ENCODE measurements around the gene TRMT44.
A peak's percentile ranks its signal among the peaks of the same experiment; 100 is the strongest.

Gene TRMT44

GRCh38 chr4:8398347-8398746, 42.2 kb upstream of the TRMT44 start:
- DNase-seq, result no peak
- peaks cover 10% of the 10 kb centered on the region for H3K36me3 ChIP-seq (ENCODE audit: control insufficient read depth, insufficient read depth, low read length)
- H3K4me3 ChIP-seq (ENCODE audit: insufficient read depth, low read depth, low read length, poor library complexity, severe bottlenecking), result no peak overlapping the region
- no peaks in the 10 kb centered on the region for H3K27me3 ChIP-seq (replicated peaks; ENCODE audit: control insufficient read depth, insufficient read depth, low read length, poor library complexity, severe bottlenecking)
- no peaks in the 10 kb centered on the region for H3K4me1 ChIP-seq (ENCODE audit: control insufficient read depth, insufficient read depth, low read length, poor library complexity, severe bottlenecking)
- no peak overlapping the region for H3K27ac ChIP-seq (ENCODE audit: insufficient read depth, low read length, poor library complexity, severe bottlenecking)
- no peaks in the 10 kb centered on the region for H3K9me3 ChIP-seq (ENCODE audit: control insufficient read depth, low read length)

- DNase-seq, result no peak
- H3K36me3 ChIP-seq (ENCODE audit: control insufficient read depth, insufficient read depth, low read length), result peaks cover 10% of the 10 kb centered on the region
- H3K27me3 ChIP-seq (replicated peaks; ENCODE audit: control insufficient read depth, insufficient read depth, low read length, poor library complexity, severe bottlenecking), result no peaks in the 10 kb centered on the region
- H3K4me3 ChIP-seq (ENCODE audit: insufficient read depth, low read depth, low read length, poor library complexity, severe bottlenecking), result no peak overlapping the region
- no peak overlapping the region for H3K27ac ChIP-seq (ENCODE audit: insufficient read depth, low read length, poor library complexity, severe bottlenecking)
- H3K9me3 ChIP-seq (ENCODE audit: control insufficient read depth, low read length), result no peaks in the 10 kb centered on the region
- H3K4me1 ChIP-seq (ENCODE audit: control insufficient read depth, insufficient read depth, low read length, poor library complexity, severe bottlenecking), result no peaks in the 10 kb centered on the region
These were observed 41.3 kb upstream of the TRMT44 start for GRCh38 chr4:8399298-8399697.

- Histone ChIP-seq H3K9me3 (ENCODE audit: control insufficient read depth, low read length) (no peaks in the 10 kb centered on the region), H3K4me1 (ENCODE audit: control insufficient read depth, insufficient read depth, low read length, poor library complexity, severe bottlenecking) (no peaks in the 10 kb centered on the region), H3K36me3 (ENCODE audit: control insufficient read depth, insufficient read depth, low read length) (peaks cover 8% of the 10 kb centered on the region)
These were observed 39.8 kb upstream of the TRMT44 start for GRCh38 chr4:8400632-8401325.

GRCh38 chr4:8401665-8402064, 38.9 kb upstream of the TRMT44 start:
- no peaks in the 10 kb centered on the region for H3K27me3 ChIP-seq (replicated peaks; ENCODE audit: control insufficient read depth, insufficient read depth, low read length, poor library complexity, severe bottlenecking)
- no peak overlapping the region for H3K4me3 ChIP-seq (ENCODE audit: insufficient read depth, low read depth, low read length, poor library complexity, severe bottlenecking)
- no peak for DNase-seq
- H3K9me3 ChIP-seq (ENCODE audit: control insufficient read depth, low read length), result no peaks in the 10 kb centered on the region
- peaks cover 6% of the 10 kb centered on the region for H3K36me3 ChIP-seq (ENCODE audit: control insufficient read depth, insufficient read depth, low read length)
- H3K27ac ChIP-seq (ENCODE audit: insufficient read depth, low read length, poor library complexity, severe bottlenecking), result no peak overlapping the region
- no peaks in the 10 kb centered on the region for H3K4me1 ChIP-seq (ENCODE audit: control insufficient read depth, insufficient read depth, low read length, poor library complexity, severe bottlenecking)

More at GRCh38 chr4:8400632-8401325, 39.8 kb upstream of the TRMT44 start:
- DNase-seq, result no peak
- Histone ChIP-seq H3K4me3 (ENCODE audit: insufficient read depth, low read depth, low read length, poor library complexity, severe bottlenecking) (no peak overlapping the region), H3K27me3 (replicated peaks; ENCODE audit: control insufficient read depth, insufficient read depth, low read length, poor library complexity, severe bottlenecking) (no peaks in the 10 kb centered on the region), H3K27ac (ENCODE audit: insufficient read depth, low read length, poor library complexity, severe bottlenecking) (no peak overlapping the region)

GRCh38 chr4:8402181-8402597, 38.4 kb upstream of the TRMT44 start:
- Histone ChIP-seq H3K27me3 (replicated peaks; ENCODE audit: control insufficient read depth, insufficient read depth, low read length, poor library complexity, severe bottlenecking) (no peaks in the 10 kb centered on the region), H3K27ac (ENCODE audit: insufficient read depth, low read length, poor library complexity, severe bottlenecking) (no peak overlapping the region), H3K4me3 (ENCODE audit: insufficient read depth, low read depth, low read length, poor library complexity, severe bottlenecking) (no peak overlapping the region), H3K9me3 (ENCODE audit: control insufficient read depth, low read length) (no peaks in the 10 kb centered on the region), H3K36me3 (ENCODE audit: control insufficient read depth, insufficient read depth, low read length) (peaks cover 6% of the 10 kb centered on the region), H3K4me1 (ENCODE audit: control insufficient read depth, insufficient read depth, low read length, poor library complexity, severe bottlenecking) (no peaks in the 10 kb centered on the region)
- no peak for DNase-seq

DNA sequence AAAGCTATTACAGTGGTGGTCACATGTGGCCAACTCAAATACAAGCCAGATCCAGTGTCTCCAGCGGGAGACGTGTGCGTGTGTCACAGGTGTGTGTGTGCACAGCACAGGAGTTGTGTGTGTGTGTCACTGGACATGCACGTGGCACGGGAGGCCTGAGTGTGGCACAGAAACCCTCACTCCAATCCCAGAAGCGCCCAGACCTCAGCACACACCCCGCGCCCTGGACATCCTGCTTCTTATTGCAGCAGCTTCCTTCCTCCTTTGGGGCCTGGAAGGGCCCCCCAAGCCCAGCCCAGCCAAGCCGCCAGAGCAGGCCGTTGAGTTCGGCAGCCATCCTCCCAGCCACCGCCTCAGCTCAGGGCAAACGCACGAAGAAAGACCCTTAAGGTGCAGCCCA, 37.9 kb upstream of the TRMT44 start:
- no peak overlapping the region for H3K4me3 ChIP-seq (ENCODE audit: insufficient read depth, low read depth, low read length, poor library complexity, severe bottlenecking)
- no peak overlapping the region for H3K27ac ChIP-seq (ENCODE audit: insufficient read depth, low read length, poor library complexity, severe bottlenecking)

GRCh38 chr4:8403173-8403753, 37.3 kb upstream of the TRMT44 start:
- H3K36me3 ChIP-seq (ENCODE audit: control insufficient read depth, insufficient read depth, low read length), result peaks cover 11% of the 10 kb centered on the region
- no peaks in the 10 kb centered on the region for H3K4me1 ChIP-seq (ENCODE audit: control insufficient read depth, insufficient read depth, low read length, poor library complexity, severe bottlenecking)
- H3K27me3 ChIP-seq (replicated peaks; ENCODE audit: control insufficient read depth, insufficient read depth, low read length, poor library complexity, severe bottlenecking), result no peaks in the 10 kb centered on the region
- no peak overlapping the region for H3K27ac ChIP-seq (ENCODE audit: insufficient read depth, low read length, poor library complexity, severe bottlenecking)
- H3K4me3 ChIP-seq (ENCODE audit: insufficient read depth, low read depth, low read length, poor library complexity, severe bottlenecking), result no peak overlapping the region
- no peaks in the 10 kb centered on the region for H3K9me3 ChIP-seq (ENCODE audit: control insufficient read depth, low read length)
- DNase-seq, result peak in 2 of 3 donors; percentile 9 to 29

More for the DNA sequence above, 37.9 kb upstream of the TRMT44 start:
- Histone ChIP-seq H3K36me3 (ENCODE audit: control insufficient read depth, insufficient read depth, low read length) (peaks cover 9% of the 10 kb centered on the region), H3K9me3 (ENCODE audit: control insufficient read depth, low read length) (no peaks in the 10 kb centered on the region), H3K4me1 (ENCODE audit: control insufficient read depth, insufficient read depth, low read length, poor library complexity, severe bottlenecking) (no peaks in the 10 kb centered on the region), H3K27me3 (replicated peaks; ENCODE audit: control insufficient read depth, insufficient read depth, low read length, poor library complexity, severe bottlenecking) (no peaks in the 10 kb centered on the region)
- no peak for DNase-seq

GRCh38 chr4:8403976-8404375, 36.6 kb upstream of the TRMT44 start:
- no peaks in the 10 kb centered on the region for H3K4me1 ChIP-seq (ENCODE audit: control insufficient read depth, insufficient read depth, low read length, poor library complexity, severe bottlenecking)
- DNase-seq, result no peak
- H3K27ac ChIP-seq (ENCODE audit: insufficient read depth, low read length, poor library complexity, severe bottlenecking), result no peak overlapping the region
- peaks cover 13% of the 10 kb centered on the region for H3K36me3 ChIP-seq (ENCODE audit: control insufficient read depth, insufficient read depth, low read length)
- H3K27me3 ChIP-seq (replicated peaks; ENCODE audit: control insufficient read depth, insufficient read depth, low read length, poor library complexity, severe bottlenecking), result no peaks in the 10 kb centered on the region
- H3K9me3 ChIP-seq (ENCODE audit: control insufficient read depth, low read length), result no peaks in the 10 kb centered on the region
- no peak overlapping the region for H3K4me3 ChIP-seq (ENCODE audit: insufficient read depth, low read depth, low read length, poor library complexity, severe bottlenecking)

- Histone ChIP-seq H3K27ac (ENCODE audit: insufficient read depth, low read length, poor library complexity, severe bottlenecking) (no peak overlapping the region), H3K4me3 (ENCODE audit: insufficient read depth, low read depth, low read length, poor library complexity, severe bottlenecking) (no peak overlapping the region), H3K36me3 (ENCODE audit: control insufficient read depth, insufficient read depth, low read length) (peaks cover 8% of the 10 kb centered on the region), H3K27me3 (replicated peaks; ENCODE audit: control insufficient read depth, insufficient read depth, low read length, poor library complexity, severe bottlenecking) (no peaks in the 10 kb centered on the region), H3K9me3 (ENCODE audit: control insufficient read depth, low read length) (no peaks in the 10 kb centered on the region), H3K4me1 (ENCODE audit: control insufficient read depth, insufficient read depth, low read length, poor library complexity, severe bottlenecking) (peaks cover 2% of the 10 kb centered on the region)
- no peak for DNase-seq
These were observed 35.6 kb upstream of the TRMT44 start for GRCh38 chr4:8404791-8405515.

DNA sequence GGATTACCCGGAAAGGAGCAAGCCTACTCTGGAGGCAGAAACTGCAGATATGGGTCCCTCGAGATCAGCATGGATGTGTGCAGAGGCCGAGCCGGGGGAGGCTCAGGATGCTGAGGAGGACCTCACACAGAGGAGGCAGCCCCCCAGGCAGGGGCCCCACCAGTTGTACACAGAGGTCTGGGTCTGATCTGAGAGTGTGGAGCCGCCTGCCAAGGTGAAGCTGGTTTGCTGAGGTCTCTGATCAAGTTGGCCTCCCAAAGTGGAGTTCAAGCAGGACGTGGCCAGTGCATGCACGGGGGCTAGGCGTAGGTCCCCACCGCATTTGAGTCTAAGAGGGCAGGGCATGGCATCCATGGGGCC, 35.1 kb upstream of the TRMT44 start:
- Histone ChIP-seq H3K4me3 (ENCODE audit: insufficient read depth, low read depth, low read length, poor library complexity, severe bottlenecking) (no peak overlapping the region), H3K36me3 (ENCODE audit: control insufficient read depth, insufficient read depth, low read length) (peaks cover 8% of the 10 kb centered on the region), H3K27me3 (replicated peaks; ENCODE audit: control insufficient read depth, insufficient read depth, low read length, poor library complexity, severe bottlenecking) (no peaks in the 10 kb centered on the region), H3K9me3 (ENCODE audit: control insufficient read depth, low read length) (no peaks in the 10 kb centered on the region), H3K4me1 (ENCODE audit: control insufficient read depth, insufficient read depth, low read length, poor library complexity, severe bottlenecking) (peaks cover 4% of the 10 kb centered on the region), H3K27ac (ENCODE audit: insufficient read depth, low read length, poor library complexity, severe bottlenecking) (no peak overlapping the region)
- no peak for DNase-seq

Measured in effector memory CD4-positive, alpha-beta T cell (primary cell).